ENCODE data around the gene GPX1. TPM values are rescaled to one million over a fixed set of nuclear protein-coding genes. Genes with fewer than 3 reads are reported as not detected.

GPX1 gene
- total RNA-seq, 1 experiment from 2014 or later, result 253 TPM

DNA sequence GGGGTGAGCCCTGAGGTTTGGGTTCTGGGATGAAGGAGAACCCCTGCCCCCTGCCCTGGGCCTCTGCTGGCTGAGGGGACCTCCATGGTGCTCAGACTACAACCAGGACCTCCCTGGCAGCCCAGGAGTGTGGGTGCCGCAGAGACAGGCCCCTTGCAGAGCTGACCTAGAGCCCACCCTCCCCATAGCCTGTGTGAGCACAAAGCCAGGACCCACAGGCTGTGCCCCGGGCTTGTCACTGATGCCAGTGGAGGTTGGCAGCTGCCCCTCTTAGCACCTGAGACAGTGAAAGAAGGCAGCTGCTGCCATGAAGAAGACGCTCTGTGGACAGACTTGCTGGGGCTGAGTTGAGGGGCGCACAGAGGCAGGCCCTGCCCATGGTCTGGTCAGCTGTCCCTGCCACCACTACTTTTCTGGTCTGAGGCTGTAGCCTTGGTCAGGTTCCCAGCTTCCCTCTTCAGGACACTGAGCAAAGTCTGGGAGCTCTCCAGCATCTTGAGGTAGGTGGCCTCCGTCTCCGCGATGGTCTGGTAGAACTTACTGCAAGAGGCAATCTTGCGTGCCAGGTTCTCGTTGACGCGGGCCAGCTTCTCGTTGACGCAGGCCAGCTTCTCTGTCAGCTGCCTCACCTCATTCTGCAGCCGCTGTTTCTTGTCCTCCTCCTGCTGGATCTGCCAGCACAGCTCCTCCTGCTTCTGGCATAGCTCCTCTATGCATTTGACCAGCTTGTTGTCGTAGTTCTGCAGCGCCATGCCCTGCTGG, 41.3 kb downstream of the GPX1 start:
- no peaks in the 10 kb centered on the region for H3K23me2 ChIP-seq (ENCODE audit: insufficient read length, low read depth, low read length, poor library complexity, severe bottlenecking)
- no peak overlapping the region for H3K18ac ChIP-seq (ENCODE audit: insufficient read length, low read depth, low read length)
- no CpG with 5 or more reads among the region's 16 CpGs for WGBS (ENCODE audit: extremely low coverage, insufficient read length, low lambda C conversion rate)
- H3K56ac ChIP-seq (ENCODE audit: insufficient read length, low read depth, low read length), result no peak overlapping the region
- no peak overlapping the region for H2BK20ac ChIP-seq (ENCODE audit: low read depth, low read length, poor library complexity, severe bottlenecking)
- H3K4me2 ChIP-seq (ENCODE audit: insufficient read depth, insufficient read length, low read length), result no peak overlapping the region
- H3K4me3 Mint-ChIP-seq, result no peak overlapping the region
- H3K27ac Mint-ChIP-seq, result no peak overlapping the region
- H3K4ac ChIP-seq (ENCODE audit: low read depth, low read length), result no peak overlapping the region
- DNase-seq, result no peak
- H3K27ac ChIP-seq (ENCODE audit: insufficient read length, low read depth, low read length), result no peak overlapping the region
- H4K91ac ChIP-seq (ENCODE audit: insufficient read length, low read depth, low read length), result no peak overlapping the region
- H3K9me3 Mint-ChIP-seq, result no peaks in the 10 kb centered on the region
- no peak overlapping the region for H3K14ac ChIP-seq (ENCODE audit: insufficient read depth, low read length)
- no peak overlapping the region for H2BK120ac ChIP-seq (ENCODE audit: low read depth, low read length, poor library complexity, severe bottlenecking)
- no peak overlapping the region for H3T11ph ChIP-seq (ENCODE audit: low read length)
- no peak overlapping the region for H3K23ac ChIP-seq (ENCODE audit: insufficient read length, low read depth, low read length)
- H3K4me1 Mint-ChIP-seq, result no peaks in the 10 kb centered on the region
- H3K79me2 ChIP-seq (ENCODE audit: insufficient read depth, low read length), result no peaks in the 10 kb centered on the region; the same call in 1 of the 2 replicates
- no peaks in the 10 kb centered on the region for H3K27me3 Mint-ChIP-seq (ENCODE audit: low read depth)
- no peak overlapping the region for H2AFZ ChIP-seq (ENCODE audit: low read length)
- no peak overlapping the region for H2BK15ac ChIP-seq (ENCODE audit: low read depth, low read length)
- H2BK5ac ChIP-seq (ENCODE audit: insufficient read length, low read length), result no peak overlapping the region
- H2BK12ac ChIP-seq (ENCODE audit: insufficient read length, low read depth, low read length), result no peak overlapping the region
- peaks cover 10 to 38% (median 28%) of the 10 kb centered on the region in 3 experiments; a peak in 6 of 7 replicates for H3K36me3 Mint-ChIP-seq (ENCODE audit: insufficient read depth in 1 of 3, low read depth in 3 of 3)
- no peaks in the 10 kb centered on the region for H4K20me1 ChIP-seq (ENCODE audit: control insufficient read depth, insufficient read depth, insufficient read length)
- no peaks in the 10 kb centered on the region for H3K27me3 ChIP-seq (ENCODE audit: insufficient read depth, low read length)
- no peaks in the 10 kb centered on the region for H3K4me1 ChIP-seq (ENCODE audit: insufficient read depth, low read length)
- no peak overlapping the region for H4K8ac ChIP-seq (replicated peaks; ENCODE audit: insufficient read length, low read depth, low read length)
- no peak overlapping the region for H2AK5ac ChIP-seq (ENCODE audit: insufficient read length, low read length)
- H3K9ac ChIP-seq (ENCODE audit: extremely low read depth, insufficient read length, low read length), result no peak overlapping the region
- no peak overlapping the region for H4K5ac ChIP-seq (ENCODE audit: insufficient read length, low read depth, low read length)
- H3K79me1 ChIP-seq (ENCODE audit: insufficient read depth, low read depth, low read length, poor library complexity, severe bottlenecking), result no peaks in the 10 kb centered on the region
- no peaks in the 10 kb centered on the region for H3K9me3 ChIP-seq (ENCODE audit: control insufficient read depth, low read depth, low read length)
- TF ChIP-seq, protein P1, sequence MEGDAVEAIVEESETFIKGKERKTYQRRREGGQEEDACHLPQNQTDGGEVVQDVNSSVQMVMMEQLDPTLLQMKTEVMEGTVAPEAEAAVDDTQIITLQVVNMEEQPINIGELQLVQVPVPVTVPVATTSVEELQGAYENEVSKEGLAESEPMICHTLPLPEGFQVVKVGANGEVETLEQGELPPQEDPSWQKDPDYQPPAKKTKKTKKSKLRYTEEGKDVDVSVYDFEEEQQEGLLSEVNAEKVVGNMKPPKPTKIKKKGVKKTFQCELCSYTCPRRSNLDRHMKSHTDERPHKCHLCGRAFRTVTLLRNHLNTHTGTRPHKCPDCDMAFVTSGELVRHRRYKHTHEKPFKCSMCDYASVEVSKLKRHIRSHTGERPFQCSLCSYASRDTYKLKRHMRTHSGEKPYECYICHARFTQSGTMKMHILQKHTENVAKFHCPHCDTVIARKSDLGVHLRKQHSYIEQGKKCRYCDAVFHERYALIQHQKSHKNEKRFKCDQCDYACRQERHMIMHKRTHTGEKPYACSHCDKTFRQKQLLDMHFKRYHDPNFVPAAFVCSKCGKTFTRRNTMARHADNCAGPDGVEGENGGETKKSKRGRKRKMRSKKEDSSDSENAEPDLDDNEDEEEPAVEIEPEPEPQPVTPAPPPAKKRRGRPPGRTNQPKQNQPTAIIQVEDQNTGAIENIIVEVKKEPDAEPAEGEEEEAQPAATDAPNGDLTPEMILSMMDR (conservative IDR thresholded peaks at IDR 0.05), result no peak
